GM18517 (cell line): ENCODE data around the gene MYT1.
"Not testable (repeated sequence)": the region's sequence is repeated elsewhere in the genome, so short reads cannot be mapped to it uniquely, and the experiment has no call there.

Experiments
- ATAC-seq: cut with Tn5 transposase; IDR thresholded peaks from one replicate; pipeline ENCODE4 v1.9.1; 2021; ENCODE audit warnings: mild to moderate bottlenecking, moderate library complexity; ENCODE audit not compliant: unreplicated experiment

The MYT1 gene

GRCh38 chr20:64164123-64164836 is at the start of gene MYT1:
Gene MYT1, plus strand, starts transcription at chr20:64164452. Its CDS starts 34,410 bp downstream, at chr20:64198862.
- no peak for ATAC-seq

GRCh38 chr20:64115171-64115911 is 48.9 kb upstream of the MYT1 start:
- no peak for ATAC-seq

- ATAC-seq, result no peak
Observed at GRCh38 chr20:64116016-64116415, 48.2 kb upstream of the MYT1 start.

- ATAC-seq, result no peak
Observed at GRCh38 chr20:64116541-64117431, 47.5 kb upstream of the MYT1 start.

- ATAC-seq, result not testable (repeated sequence)
Observed at GRCh38 chr20:64117432-64117777, 46.8 kb upstream of the MYT1 start.

DNA sequence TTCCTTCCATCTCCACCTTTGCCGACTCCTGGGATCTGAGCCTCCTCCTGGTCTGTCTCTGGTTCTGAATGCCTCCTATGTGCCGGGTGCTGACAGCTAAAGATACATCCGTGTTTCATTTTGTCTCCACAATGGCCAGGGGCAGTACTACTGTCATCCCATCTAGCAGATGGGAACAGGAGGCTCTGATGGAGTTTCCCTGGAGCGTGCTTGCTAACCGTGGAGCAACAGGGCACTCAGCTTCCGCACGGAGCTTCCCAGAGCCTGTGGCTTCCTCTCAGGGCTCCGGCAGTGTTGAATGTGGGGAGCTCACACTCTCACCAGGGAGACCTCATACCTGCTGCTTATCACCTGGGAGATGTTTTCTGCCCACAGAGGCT is 45.0 kb upstream of the MYT1 start:
- no peak for ATAC-seq

- no peak for ATAC-seq
Observed at GRCh38 chr20:64119681-64120341, 44.4 kb upstream of the MYT1 start.

DNA sequence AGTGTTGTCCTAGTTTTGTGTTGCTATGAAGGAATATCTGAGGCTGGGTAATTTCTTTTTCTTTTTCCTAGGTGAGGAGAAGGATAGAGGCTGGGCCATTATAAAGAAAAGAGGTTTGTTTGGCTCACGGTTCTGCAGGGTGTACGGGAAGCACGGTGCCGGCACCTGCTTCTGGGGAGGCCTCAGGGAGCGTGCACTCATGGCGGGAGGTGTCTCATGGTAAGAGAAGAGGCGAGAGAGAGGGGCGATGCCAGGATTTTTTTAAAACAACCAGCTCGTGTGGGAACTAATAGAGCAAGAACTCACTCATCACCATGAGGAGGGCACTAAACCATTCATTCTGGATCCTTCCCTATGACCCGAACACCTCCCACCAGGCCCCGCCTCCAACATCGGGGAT is 42.7 kb upstream of the MYT1 start:
- ATAC-seq, result no peak

DNA sequence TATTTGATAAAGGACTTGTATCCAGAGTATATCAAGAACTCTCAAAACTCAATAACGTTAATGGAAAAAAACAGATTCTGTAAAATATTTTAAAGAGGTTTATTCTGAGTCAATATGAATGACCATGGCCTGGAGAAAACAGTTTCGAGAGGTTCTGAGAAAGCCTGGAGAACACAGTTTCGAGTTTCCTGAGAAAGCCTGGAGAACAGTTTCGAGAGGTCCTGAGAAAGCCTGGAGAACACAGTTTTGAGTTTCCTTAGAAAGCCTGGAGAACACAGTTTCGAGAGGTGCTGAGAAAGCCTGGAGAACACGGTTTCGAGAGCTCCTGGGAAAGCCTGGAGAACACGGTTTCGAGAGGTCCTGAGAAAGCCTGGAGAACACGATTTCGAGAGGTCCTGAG is 41.3 kb upstream of the MYT1 start:
- ATAC-seq, result not testable (repeated sequence)

GRCh38 chr20:64123517-64123916 is 40.7 kb upstream of the MYT1 start:
- ATAC-seq, result not testable (repeated sequence)

- no peak for ATAC-seq
Observed at GRCh38 chr20:64129146-64129782, 35.0 kb upstream of the MYT1 start.

- no peak for ATAC-seq
Observed at GRCh38 chr20:64130271-64130670, 34.0 kb upstream of the MYT1 start.

GRCh38 chr20:64130876-64131275 is 33.4 kb upstream of the MYT1 start:
- no peak for ATAC-seq

- ATAC-seq, result no peak
Observed at GRCh38 chr20:64131406-64131805, 32.8 kb upstream of the MYT1 start.

- no peak for ATAC-seq
Observed at GRCh38 chr20:64133951-64134407, 30.3 kb upstream of the MYT1 start.

GRCh38 chr20:64134744-64135143 is 29.5 kb upstream of the MYT1 start:
- ATAC-seq, result not testable (repeated sequence)

DNA sequence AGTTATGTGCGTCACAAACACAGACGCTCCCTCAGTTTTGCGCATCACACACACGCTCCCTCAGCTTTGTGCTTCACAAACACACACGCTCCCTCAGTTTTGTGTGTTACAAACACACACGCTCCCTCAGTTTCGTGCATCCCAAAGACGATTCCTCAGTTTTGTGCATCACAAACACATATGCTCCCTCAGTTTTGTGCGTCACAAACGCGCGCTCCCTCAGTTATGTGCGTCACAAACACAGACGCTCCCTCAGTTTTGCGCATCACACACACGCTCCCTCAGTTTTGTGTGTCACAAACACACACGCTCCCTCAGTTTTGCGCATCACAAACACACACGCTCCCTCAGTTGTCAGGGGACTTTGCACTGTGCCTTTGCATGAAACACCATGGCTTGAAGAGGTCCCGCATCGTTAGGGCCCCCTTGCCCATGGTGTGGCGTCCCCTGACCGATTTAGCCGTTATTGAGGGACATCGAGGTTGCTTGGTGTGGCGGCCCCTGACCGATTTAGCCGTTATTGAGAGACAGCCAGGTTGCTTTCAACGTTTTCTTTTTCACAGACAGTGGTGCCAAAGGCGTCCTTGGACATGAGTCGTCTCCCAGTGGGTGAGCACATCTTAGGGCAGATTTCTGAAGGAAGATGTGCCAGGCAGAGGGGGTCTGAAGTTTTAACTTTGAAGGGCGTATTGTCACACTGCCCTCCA is 28.1 kb upstream of the MYT1 start:
- ATAC-seq, result no peak

GRCh38 chr20:64137598-64138031 is 26.6 kb upstream of the MYT1 start:
- no peak for ATAC-seq

GRCh38 chr20:64138276-64138815 is 25.9 kb upstream of the MYT1 start:
- no peak for ATAC-seq
